Brain microvascular endothelial cell (primary cell): ENCODE data around the gene ADD1.

Experiments used
- DNase-seq: peaks from one replicate; pipeline ENCODE4 v3.0.0-alpha.2; 2020
- H3K27ac ChIP-seq: fragments of 250-450 bp; sonication (Bioruptor Pico); 2 replicates; pipeline ENCODE4 v1.5.1; 2020; ENCODE audit warnings: mild to moderate bottlenecking, moderate library complexity
- H3K27me3 ChIP-seq: fragments of 250-450 bp; sonication (Bioruptor Pico); replicated peaks from 2 replicates; pipeline ENCODE4 v1.5.1; 2020; ENCODE audit warnings: mild to moderate bottlenecking
- H3K36me3 ChIP-seq: fragments of 250-450 bp; sonication (Bioruptor Pico); replicated peaks from 2 replicates; pipeline ENCODE4 v1.5.1; 2020; ENCODE audit warnings: mild to moderate bottlenecking
- H3K4me3 ChIP-seq: 2 replicates; pipeline ENCODE4 v1.5.1; 2011; ENCODE audit warnings: low read depth, mild to moderate bottlenecking, control low read depth, low read length, moderate library complexity
- CTCF ChIP-seq: IDR thresholded peaks from 2 replicates; pipeline ENCODE4 v1.5.1; 2011; ENCODE audit warnings: low read depth, mild to moderate bottlenecking, moderate library complexity, low read length, control low read depth, inconsistent platforms; ENCODE audit errors: missing control alignments
- in situ Hi-C: cut with HindIII; loops from 2 replicates; pipeline ENCODE4 v1.10.0; 2017; ENCODE audit warnings: low sequenced_read_pairs, low pct_ligation_motif_present

Gene ADD1

GRCh38 chr4:2796849-2797544, 46.6 kb upstream of the ADD1 start:
- no peak overlapping the region for H3K27ac ChIP-seq

GRCh38 chr4:2797545-2798305, 45.9 kb upstream of the ADD1 start:
- in situ Hi-C loops = no loop called here
- TF ChIP-seq CTCF = no peak
- no peak overlapping the region for H3K4me3 ChIP-seq
- no peaks in the 10 kb centered on the region for H3K36me3 ChIP-seq
- no peaks in the 10 kb centered on the region for H3K27me3 ChIP-seq
- no peak overlapping the region for H3K27ac ChIP-seq
- DNase-seq = no peak

More at GRCh38 chr4:2796849-2797544, 46.6 kb upstream of the ADD1 start:
- Histone ChIP-seq H3K27me3 (no peaks in the 10 kb centered on the region), H3K36me3 (no peaks in the 10 kb centered on the region), H3K4me3 (no peak overlapping the region)
- in situ Hi-C loops = no loop called here
- DNase-seq = no peak
- no peak for TF ChIP-seq CTCF

GRCh38 chr4:2798399-2799223, 45.0 kb upstream of the ADD1 start:
- Histone ChIP-seq H3K4me3 (no peak overlapping the region), H3K27me3 (no peaks in the 10 kb centered on the region), H3K27ac (no peak overlapping the region), H3K36me3 (no peaks in the 10 kb centered on the region)
- in situ Hi-C loops = no loop called here
- no peak for DNase-seq
- no peak for TF ChIP-seq CTCF

- in situ Hi-C loops = no loop called here
- Histone ChIP-seq H3K27me3 (no peaks in the 10 kb centered on the region), H3K4me3 (no peak overlapping the region), H3K27ac (no peak overlapping the region), H3K36me3 (no peaks in the 10 kb centered on the region)
- DNase-seq = no peak
- TF ChIP-seq CTCF = no peak
These were observed 44.3 kb upstream of the ADD1 start for GRCh38 chr4:2799224-2799911.

- no peaks in the 10 kb centered on the region for H3K36me3 ChIP-seq
- TF ChIP-seq CTCF = no peak
These were observed 43.5 kb upstream of the ADD1 start for GRCh38 chr4:2799971-2800690.

More at GRCh38 chr4:2799971-2800690, 43.5 kb upstream of the ADD1 start:
- Histone ChIP-seq H3K4me3 (no peak overlapping the region), H3K27me3 (no peaks in the 10 kb centered on the region), H3K27ac (no peak overlapping the region)
- no peak for DNase-seq
- in situ Hi-C loops = no loop called here
